Measurements from ENCODE around the gene CELF2. TPM values are rescaled to one million over a fixed set of nuclear protein-coding genes. Genes with fewer than 3 reads are reported as not detected.

Gene CELF2
- polyA plus RNA-seq, 1 donor from 2014 or later = 55.5 TPM

- Histone ChIP-seq H2AFZ (ENCODE audit: low read depth, low read length) (no peak overlapping the region), H3K27me3 (ENCODE audit: insufficient read depth, low read depth, low read length) (no peaks in the 10 kb centered on the region), H3K4me2 (ENCODE audit: low read length) (no peak overlapping the region), H3K4me3 (ENCODE audit: low read length) (no peak overlapping the region), H3K9ac (ENCODE audit: low read length) (no peak overlapping the region), H3K79me2 (replicated peaks; ENCODE audit: insufficient read depth, low read length) (no peaks in the 10 kb centered on the region), H3F3A (ENCODE audit: insufficient read depth, low read length, poor library complexity, severe bottlenecking) (no peaks in the 10 kb centered on the region), H3K9me3 (ENCODE audit: low read length) (no peaks in the 10 kb centered on the region), H3K27ac (ENCODE audit: low read length) (no peak overlapping the region), H4K20me1 (ENCODE audit: insufficient read depth) (no peaks in the 10 kb centered on the region), H3K36me3 (ENCODE audit: insufficient read depth, low read length) (no peaks in the 10 kb centered on the region), H3K9me2 (ENCODE audit: insufficient read depth, low read length) (no peaks in the 10 kb centered on the region)
- TF ChIP-seq MXI1 (conservative IDR thresholded peaks at IDR 0.05; ENCODE audit: poor library complexity, severe bottlenecking) (no peak), SMC3 (conservative IDR thresholded peaks at IDR 0.05; ENCODE audit: poor library complexity) (no peak), EP300 (conservative IDR thresholded peaks at IDR 0.05; ENCODE audit: poor library complexity, severe bottlenecking) (no peak), EZH2 (IDR thresholded peaks at IDR 0.05; ENCODE audit: borderline replicate concordance, insufficient read depth, low read length, poor library complexity, severe bottlenecking) (no peak), REST (IDR thresholded peaks at IDR 0.05; ENCODE audit: borderline replicate concordance) (no peak), CTCF (IDR thresholded peaks at IDR 0.05; ENCODE audit: poor library complexity, severe bottlenecking) (no peak), POLR2AphosphoS5 (IDR thresholded peaks at IDR 0.05) (no peak), TAF1 (IDR thresholded peaks at IDR 0.05; ENCODE audit: low read depth) (no peak), RAD21 (conservative IDR thresholded peaks at IDR 0.05) (no peak)
Observed at GRCh38 chr10:11138314-11139033, 120.8 kb downstream of the CELF2 start.

GRCh38 chr10:11140963-11141362, 123.3 kb downstream of the CELF2 start:
- Histone ChIP-seq H3F3A (ENCODE audit: insufficient read depth, low read length, poor library complexity, severe bottlenecking) (no peaks in the 10 kb centered on the region), H3K36me3 (ENCODE audit: insufficient read depth, low read length) (no peaks in the 10 kb centered on the region), H3K79me2 (replicated peaks; ENCODE audit: insufficient read depth, low read length) (no peaks in the 10 kb centered on the region), H3K4me3 (ENCODE audit: low read length) (no peak overlapping the region), H3K9ac (ENCODE audit: low read length) (no peak overlapping the region), H3K4me2 (ENCODE audit: low read length) (no peak overlapping the region), H4K20me1 (ENCODE audit: insufficient read depth) (no peaks in the 10 kb centered on the region), H3K9me3 (ENCODE audit: low read length) (no peaks in the 10 kb centered on the region), H3K9me2 (ENCODE audit: insufficient read depth, low read length) (no peaks in the 10 kb centered on the region), H3K27ac (ENCODE audit: low read length) (no peak overlapping the region), H3K27me3 (ENCODE audit: insufficient read depth, low read depth, low read length) (no peaks in the 10 kb centered on the region), H2AFZ (ENCODE audit: low read depth, low read length) (no peak overlapping the region)
- TF ChIP-seq POLR2AphosphoS5 (IDR thresholded peaks at IDR 0.05) = no peak
- no peak for TF ChIP-seq REST (IDR thresholded peaks at IDR 0.05; ENCODE audit: borderline replicate concordance)
